Measurements from ENCODE around the gene SEMA3A.

DNA sequence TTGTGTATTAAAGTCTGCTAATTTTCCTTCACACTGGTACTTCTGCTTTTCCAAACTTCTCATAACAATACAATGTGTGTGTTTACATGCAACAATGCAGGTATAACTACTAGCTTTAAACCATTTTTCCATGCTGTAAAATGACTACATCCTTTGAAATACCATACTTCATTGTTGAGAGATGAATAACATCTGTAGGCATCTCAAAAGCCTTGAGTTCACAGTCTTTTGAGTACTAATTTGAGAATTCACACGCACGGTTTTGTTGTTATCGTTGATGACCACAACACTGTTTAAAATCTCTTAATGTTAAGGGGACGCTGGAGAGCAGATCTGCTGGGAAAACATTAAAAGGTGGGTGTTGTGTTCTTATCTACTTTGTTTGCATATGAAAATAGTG is 37.4 kb downstream of the SEMA3A start:
- TF ChIP-seq ZFP30 (CRISPR knock-in tag; IDR thresholded peaks at IDR 0.05), result no peak
- TF ChIP-seq, protein P1, sequence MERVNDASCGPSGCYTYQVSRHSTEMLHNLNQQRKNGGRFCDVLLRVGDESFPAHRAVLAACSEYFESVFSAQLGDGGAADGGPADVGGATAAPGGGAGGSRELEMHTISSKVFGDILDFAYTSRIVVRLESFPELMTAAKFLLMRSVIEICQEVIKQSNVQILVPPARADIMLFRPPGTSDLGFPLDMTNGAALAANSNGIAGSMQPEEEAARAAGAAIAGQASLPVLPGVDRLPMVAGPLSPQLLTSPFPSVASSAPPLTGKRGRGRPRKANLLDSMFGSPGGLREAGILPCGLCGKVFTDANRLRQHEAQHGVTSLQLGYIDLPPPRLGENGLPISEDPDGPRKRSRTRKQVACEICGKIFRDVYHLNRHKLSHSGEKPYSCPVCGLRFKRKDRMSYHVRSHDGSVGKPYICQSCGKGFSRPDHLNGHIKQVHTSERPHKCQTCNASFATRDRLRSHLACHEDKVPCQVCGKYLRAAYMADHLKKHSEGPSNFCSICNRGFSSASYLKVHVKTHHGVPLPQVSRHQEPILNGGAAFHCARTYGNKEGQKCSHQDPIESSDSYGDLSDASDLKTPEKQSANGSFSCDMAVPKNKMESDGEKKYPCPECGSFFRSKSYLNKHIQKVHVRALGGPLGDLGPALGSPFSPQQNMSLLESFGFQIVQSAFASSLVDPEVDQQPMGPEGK (CRISPR knock-in tag; IDR thresholded peaks at IDR 0.05; ENCODE audit: borderline replicate concordance), result no peak
- no peak for TF ChIP-seq ARNTL (CRISPR knock-in tag; IDR thresholded peaks at IDR 0.05; ENCODE audit: borderline replicate concordance, low read depth)
- TF ChIP-seq, protein P2, sequence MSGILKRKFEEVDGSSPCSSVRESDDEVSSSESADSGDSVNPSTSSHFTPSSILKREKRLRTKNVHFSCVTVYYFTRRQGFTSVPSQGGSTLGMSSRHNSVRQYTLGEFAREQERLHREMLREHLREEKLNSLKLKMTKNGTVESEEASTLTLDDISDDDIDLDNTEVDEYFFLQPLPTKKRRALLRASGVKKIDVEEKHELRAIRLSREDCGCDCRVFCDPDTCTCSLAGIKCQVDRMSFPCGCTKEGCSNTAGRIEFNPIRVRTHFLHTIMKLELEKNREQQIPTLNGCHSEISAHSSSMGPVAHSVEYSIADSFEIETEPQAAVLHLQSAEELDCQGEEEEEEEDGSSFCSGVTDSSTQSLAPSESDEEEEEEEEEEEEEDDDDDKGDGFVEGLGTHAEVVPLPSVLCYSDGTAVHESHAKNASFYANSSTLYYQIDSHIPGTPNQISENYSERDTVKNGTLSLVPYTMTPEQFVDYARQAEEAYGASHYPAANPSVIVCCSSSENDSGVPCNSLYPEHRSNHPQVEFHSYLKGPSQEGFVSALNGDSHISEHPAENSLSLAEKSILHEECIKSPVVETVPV (CRISPR knock-in tag; IDR thresholded peaks at IDR 0.05), result no peak
- TF ChIP-seq, protein P3, sequence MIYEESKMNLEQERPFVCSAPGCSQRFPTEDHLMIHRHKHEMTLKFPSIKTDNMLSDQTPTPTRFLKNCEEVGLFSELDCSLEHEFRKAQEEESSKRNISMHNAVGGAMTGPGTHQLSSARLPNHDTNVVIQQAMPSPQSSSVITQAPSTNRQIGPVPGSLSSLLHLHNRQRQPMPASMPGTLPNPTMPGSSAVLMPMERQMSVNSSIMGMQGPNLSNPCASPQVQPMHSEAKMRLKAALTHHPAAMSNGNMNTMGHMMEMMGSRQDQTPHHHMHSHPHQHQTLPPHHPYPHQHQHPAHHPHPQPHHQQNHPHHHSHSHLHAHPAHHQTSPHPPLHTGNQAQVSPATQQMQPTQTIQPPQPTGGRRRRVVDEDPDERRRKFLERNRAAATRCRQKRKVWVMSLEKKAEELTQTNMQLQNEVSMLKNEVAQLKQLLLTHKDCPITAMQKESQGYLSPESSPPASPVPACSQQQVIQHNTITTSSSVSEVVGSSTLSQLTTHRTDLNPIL (CRISPR knock-in tag; IDR thresholded peaks at IDR 0.05; ENCODE audit: low read depth), result no peak
- TF ChIP-seq, protein P4, sequence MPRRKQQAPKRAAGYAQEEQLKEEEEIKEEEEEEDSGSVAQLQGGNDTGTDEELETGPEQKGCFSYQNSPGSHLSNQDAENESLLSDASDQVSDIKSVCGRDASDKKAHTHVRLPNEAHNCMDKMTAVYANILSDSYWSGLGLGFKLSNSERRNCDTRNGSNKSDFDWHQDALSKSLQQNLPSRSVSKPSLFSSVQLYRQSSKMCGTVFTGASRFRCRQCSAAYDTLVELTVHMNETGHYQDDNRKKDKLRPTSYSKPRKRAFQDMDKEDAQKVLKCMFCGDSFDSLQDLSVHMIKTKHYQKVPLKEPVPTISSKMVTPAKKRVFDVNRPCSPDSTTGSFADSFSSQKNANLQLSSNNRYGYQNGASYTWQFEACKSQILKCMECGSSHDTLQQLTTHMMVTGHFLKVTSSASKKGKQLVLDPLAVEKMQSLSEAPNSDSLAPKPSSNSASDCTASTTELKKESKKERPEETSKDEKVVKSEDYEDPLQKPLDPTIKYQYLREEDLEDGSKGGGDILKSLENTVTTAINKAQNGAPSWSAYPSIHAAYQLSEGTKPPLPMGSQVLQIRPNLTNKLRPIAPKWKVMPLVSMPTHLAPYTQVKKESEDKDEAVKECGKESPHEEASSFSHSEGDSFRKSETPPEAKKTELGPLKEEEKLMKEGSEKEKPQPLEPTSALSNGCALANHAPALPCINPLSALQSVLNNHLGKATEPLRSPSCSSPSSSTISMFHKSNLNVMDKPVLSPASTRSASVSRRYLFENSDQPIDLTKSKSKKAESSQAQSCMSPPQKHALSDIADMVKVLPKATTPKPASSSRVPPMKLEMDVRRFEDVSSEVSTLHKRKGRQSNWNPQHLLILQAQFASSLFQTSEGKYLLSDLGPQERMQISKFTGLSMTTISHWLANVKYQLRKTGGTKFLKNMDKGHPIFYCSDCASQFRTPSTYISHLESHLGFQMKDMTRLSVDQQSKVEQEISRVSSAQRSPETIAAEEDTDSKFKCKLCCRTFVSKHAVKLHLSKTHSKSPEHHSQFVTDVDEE (CRISPR knock-in tag; IDR thresholded peaks at IDR 0.05), result no peak
- no peak for TF ChIP-seq ESRRG (CRISPR knock-in tag; IDR thresholded peaks at IDR 0.05)
- no peak for TF ChIP-seq RARB (CRISPR knock-in tag; IDR thresholded peaks at IDR 0.05)
- no peak for TF ChIP-seq BACH2 (CRISPR knock-in tag; IDR thresholded peaks at IDR 0.05; ENCODE audit: borderline replicate concordance)
- TF ChIP-seq ZNF565 (CRISPR knock-in tag; conservative IDR thresholded peaks at IDR 0.05; ENCODE audit: low read depth), result no peak
- TF ChIP-seq, protein P5, sequence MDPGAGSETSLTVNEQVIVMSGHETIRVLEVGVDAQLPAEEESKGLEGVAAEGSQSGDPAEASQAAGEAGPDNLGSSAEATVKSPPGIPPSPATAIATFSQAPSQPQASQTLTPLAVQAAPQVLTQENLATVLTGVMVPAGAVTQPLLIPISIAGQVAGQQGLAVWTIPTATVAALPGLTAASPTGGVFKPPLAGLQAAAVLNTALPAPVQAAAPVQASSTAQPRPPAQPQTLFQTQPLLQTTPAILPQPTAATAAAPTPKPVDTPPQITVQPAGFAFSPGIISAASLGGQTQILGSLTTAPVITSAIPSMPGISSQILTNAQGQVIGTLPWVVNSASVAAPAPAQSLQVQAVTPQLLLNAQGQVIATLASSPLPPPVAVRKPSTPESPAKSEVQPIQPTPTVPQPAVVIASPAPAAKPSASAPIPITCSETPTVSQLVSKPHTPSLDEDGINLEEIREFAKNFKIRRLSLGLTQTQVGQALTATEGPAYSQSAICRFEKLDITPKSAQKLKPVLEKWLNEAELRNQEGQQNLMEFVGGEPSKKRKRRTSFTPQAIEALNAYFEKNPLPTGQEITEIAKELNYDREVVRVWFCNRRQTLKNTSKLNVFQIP (CRISPR knock-in tag; IDR thresholded peaks at IDR 0.05; ENCODE audit: borderline replicate concordance, low read depth), result no peak
- no peak for TF ChIP-seq CSDC2 (CRISPR knock-in tag; IDR thresholded peaks at IDR 0.05)
